Psoas muscle (tissue), 8 donors: ENCODE measurements around the gene DNAJC1. TPM values are rescaled to one million over a fixed set of nuclear protein-coding genes. Genes with fewer than 3 reads are reported as not detected.

ENCODE experiments used
- ATAC-seq, 4 donors: fragments of 200-7000 bp; cut with Tn5 transposase; one replicate each; pipeline ENCODE4 v1.9.1; 2020; ENCODE audit warnings: moderate library complexity in 3 of 4, mild to moderate bottlenecking in 2 of 4
- DNase-seq, 2 donors: peaks; one replicate each; pipeline ENCODE4 v3.0.0-alpha.2; 2020
- H3K27ac ChIP-seq: fragments of 200-600 bp; one replicate; pipeline ENCODE4 v1.8.0; 2022
- H3K27me3 ChIP-seq, 3 donors: fragments of 200-600 bp in 1 of 3; one replicate each; pipeline versions ENCODE4 v1.6.1 to v1.8.0; 2013 to 2022; ENCODE audit warnings: low read length in 2 of 3, mild to moderate bottlenecking in 2 of 3, moderate library complexity in 1 of 3; ENCODE audit not compliant: insufficient read depth in 3 of 3
- H3K36me3 ChIP-seq, 2 donors: fragments of 200-600 bp in 1 of 2; one replicate each; pipeline versions ENCODE4 v1.6.1 to v1.8.0; 2013 to 2022; ENCODE audit warnings: low read depth in 1 of 2, mild to moderate bottlenecking in 1 of 2, moderate library complexity in 1 of 2; ENCODE audit not compliant: insufficient read depth in 1 of 2
- H3K4me1 ChIP-seq: fragments of 200-600 bp; one replicate; pipeline ENCODE4 v1.8.0; 2022
- H3K4me3 ChIP-seq: fragments of 200-600 bp; one replicate; pipeline ENCODE4 v1.8.0; 2022; ENCODE audit warnings: mild to moderate bottlenecking
- H3K9me3 ChIP-seq: fragments of 200-600 bp; one replicate; pipeline ENCODE4 v1.8.0; 2022
- WGBS, 3 donors: extraction: QIAGEN DNeasy Blood & Tissue Kit; methylation state at CpG; one replicate each; pipeline versions ENCODE4 v1.1.6 to v1.1.7; 2013; 5-methylcytosine and 5-hydroxymethylcytosine counted together
- intact Hi-C, 2 donors: fragments of 100-400 bp; cut with DNase I; formaldehyde crosslinking; loops; one replicate each; pipeline versions ENCODE4 v1.11.0 to v1.14.2; 2022
- polyA plus RNA-seq, 3 donors: library from polyadenylated mRNA; stranded (reverse); fragments of 200-250 nt; gene quantifications; one replicate each; pipeline ENCODE4 v1.2.3, GENCODE V29; 2013
- total RNA-seq, 4 donors: library from RNA; stranded (reverse); fragmentation: NEBNext Ultra II Directional in 2 of 4; extraction: Animal tissue kit (Norgen Biotek cat#: 25700) in 2 of 4; gene quantifications; one replicate each; pipeline versions ENCODE4 v1.2.1 to v1.2.4, GENCODE V29; 2021 to 2023
- TF ChIP-seq, protein P1 (sequence below): fragments of 200-600 bp; IDR thresholded peaks from one replicate; pipeline ENCODE4 v1.8.0; 2022; ENCODE audit warnings: antibody characterized with exemption
- donor health status: healthy with polysubstance abuse.
- donor health status: DM: no; HTN: no; CAD: no; lungs with moderate emphysema.
- donor health status: Bipolar disorder and iron deficiency.
- donor health status: healthy.
- donor health status: DM: yes; HTN: yes; CAD: no.
- donor health status: DM: no; HTN: no; CAD: no.
- donor health status: DM: no; HTN: no; CAD: no.
- donor health status: DM: yes; HTN: yes; CAD: no.

Gene DNAJC1
- total and polyA plus RNA-seq, 7 donors, result 6.7 to 21.5 (median 13.2) TPM

DNA sequence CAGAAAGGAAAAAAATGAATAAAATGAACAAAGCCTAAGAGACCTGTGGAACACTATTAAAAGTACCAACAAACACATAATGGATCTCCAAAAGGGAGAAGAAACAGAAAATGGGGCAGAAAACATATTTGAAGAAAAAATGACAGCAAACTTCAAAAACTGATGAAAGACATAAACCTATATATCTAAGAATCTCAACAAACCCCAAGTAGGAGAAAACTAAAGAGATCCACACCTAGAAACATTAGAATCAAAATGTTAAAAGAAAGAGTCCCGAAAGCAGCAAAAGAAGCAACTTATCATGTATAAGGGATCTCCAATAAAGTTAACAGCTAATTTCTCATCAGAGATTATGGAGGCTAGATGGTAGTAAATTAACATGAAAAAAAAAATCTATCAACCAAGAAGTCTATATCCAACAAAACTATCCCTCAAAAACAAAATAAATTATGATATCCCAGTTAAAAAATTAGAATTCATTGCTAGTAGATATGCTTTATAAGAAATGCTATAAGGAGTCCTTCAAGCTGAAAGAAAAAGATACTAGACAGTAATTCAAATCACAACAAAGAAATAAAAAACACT lies 68.0 kb downstream of the DNAJC1 start:
- Histone ChIP-seq H3K36me3 (no peaks in the 10 kb centered on the region), H3K27me3 (peaks cover 0 to 1% (median 0%) of the 10 kb centered on the region in 3 donors), H3K4me3 (no peak overlapping the region), H3K4me1 (no peaks in the 10 kb centered on the region), H3K9me3 (peaks cover 13% of the 10 kb centered on the region), H3K27ac (no peak overlapping the region)
- 97% methylated on average over 1 of the region's 1 CpG for WGBS, 3 donors
- TF ChIP-seq, protein P1, sequence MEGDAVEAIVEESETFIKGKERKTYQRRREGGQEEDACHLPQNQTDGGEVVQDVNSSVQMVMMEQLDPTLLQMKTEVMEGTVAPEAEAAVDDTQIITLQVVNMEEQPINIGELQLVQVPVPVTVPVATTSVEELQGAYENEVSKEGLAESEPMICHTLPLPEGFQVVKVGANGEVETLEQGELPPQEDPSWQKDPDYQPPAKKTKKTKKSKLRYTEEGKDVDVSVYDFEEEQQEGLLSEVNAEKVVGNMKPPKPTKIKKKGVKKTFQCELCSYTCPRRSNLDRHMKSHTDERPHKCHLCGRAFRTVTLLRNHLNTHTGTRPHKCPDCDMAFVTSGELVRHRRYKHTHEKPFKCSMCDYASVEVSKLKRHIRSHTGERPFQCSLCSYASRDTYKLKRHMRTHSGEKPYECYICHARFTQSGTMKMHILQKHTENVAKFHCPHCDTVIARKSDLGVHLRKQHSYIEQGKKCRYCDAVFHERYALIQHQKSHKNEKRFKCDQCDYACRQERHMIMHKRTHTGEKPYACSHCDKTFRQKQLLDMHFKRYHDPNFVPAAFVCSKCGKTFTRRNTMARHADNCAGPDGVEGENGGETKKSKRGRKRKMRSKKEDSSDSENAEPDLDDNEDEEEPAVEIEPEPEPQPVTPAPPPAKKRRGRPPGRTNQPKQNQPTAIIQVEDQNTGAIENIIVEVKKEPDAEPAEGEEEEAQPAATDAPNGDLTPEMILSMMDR, result no peak
- ATAC-seq, result no peak
- intact Hi-C loops, result no loop called here
- no peak for DNase-seq

DNA sequence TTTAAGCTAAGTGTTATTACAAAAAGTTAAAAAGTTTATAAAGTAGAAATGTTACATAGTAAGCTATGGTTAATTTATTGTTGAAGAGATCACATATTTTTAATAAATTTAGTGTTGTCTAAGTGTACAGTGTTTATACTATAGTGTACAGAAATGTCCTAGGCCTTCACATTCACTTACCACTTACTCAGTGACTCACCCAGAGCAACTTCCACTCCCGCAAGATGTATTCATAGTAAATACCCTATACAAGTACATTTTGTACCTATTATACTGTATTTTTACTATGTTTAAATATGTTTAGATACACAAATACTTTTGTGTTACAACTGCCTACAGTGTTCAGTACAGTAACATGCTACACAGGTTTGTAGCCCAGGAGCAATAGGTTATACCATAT lies 69.2 kb downstream of the DNAJC1 start:
- DNase-seq (no peak), ATAC-seq (no peak)
- Histone ChIP-seq H3K9me3 (peaks cover 13% of the 10 kb centered on the region), H3K4me1 (no peaks in the 10 kb centered on the region), H3K27me3 (peaks cover 0 to 1% (median 0%) of the 10 kb centered on the region in 3 donors), H3K27ac (no peak overlapping the region), H3K4me3 (no peak overlapping the region), H3K36me3 (no peaks in the 10 kb centered on the region)
- TF ChIP-seq, protein P1, result no peak
- intact Hi-C loops, result no loop called here
- WGBS, 3 donors, result 98 to 100% (median 98%) methylated on average over 1 of the region's 1 CpG

GRCh38 chr10:21929070-21929469 lies 74.5 kb downstream of the DNAJC1 start:
- intact Hi-C loops, result no loop called here
- H3K36me3 ChIP-seq, result no peaks in the 10 kb centered on the region
- no peaks in the 10 kb centered on the region for H3K9me3 ChIP-seq
- DNase-seq, result no peak
- ATAC-seq, result no peak
- no peak overlapping the region for H3K4me3 ChIP-seq
- TF ChIP-seq, protein P1, result no peak
- no peak overlapping the region for H3K27ac ChIP-seq
- H3K27me3 ChIP-seq, result peaks cover 0 to 1% (median 0%) of the 10 kb centered on the region in 3 donors
- H3K4me1 ChIP-seq, result no peaks in the 10 kb centered on the region
- 92 to 94% (median 94%) methylated on average over 2 of the region's 2 CpGs for WGBS, 3 donors

- Histone ChIP-seq H3K4me3 (no peak overlapping the region), H3K27me3 (no peaks in the 10 kb centered on the region), H3K36me3 (no peaks in the 10 kb centered on the region), H3K27ac (no peak overlapping the region), H3K9me3 (no peaks in the 10 kb centered on the region), H3K4me1 (no peaks in the 10 kb centered on the region)
- WGBS, 3 donors, result 92 to 93% (median 92%) methylated on average over 4 of the region's 4 CpGs
- intact Hi-C loops, result no loop called here
- TF ChIP-seq, protein P1, result no peak
- DNase-seq (no peak), ATAC-seq (no peak)
Measured at GRCh38 chr10:21927631-21928353, 75.7 kb downstream of the DNAJC1 start.
